DMS 273 (cell line): Measurements from ENCODE around the gene USO1.

Experiments used
- DNase-seq: peaks from one replicate; lab custom pipeline; 2025; ENCODE audit not compliant: unreplicated experiment; lab: John Stamatoyannopoulos, UW

The USO1 gene

GRCh38 chr4:75834095-75834771, 109.9 kb downstream of the USO1 start:
- DNase-seq: no peak

- DNase-seq: no peak
These were observed 110.4 kb downstream of the USO1 start for GRCh38 chr4:75834772-75835154.

- no peak for DNase-seq
These were observed 117.5 kb downstream of the USO1 start for GRCh38 chr4:75841641-75842520.

- no peak for DNase-seq
These were observed 119.2 kb downstream of the USO1 start for GRCh38 chr4:75843596-75843995.

GRCh38 chr4:75844151-75844662, 119.8 kb downstream of the USO1 start:
- DNase-seq: no peak

GRCh38 chr4:75845992-75846391, 121.6 kb downstream of the USO1 start:
- no peak for DNase-seq

GRCh38 chr4:75848171-75848760, 123.9 kb downstream of the USO1 start:
- DNase-seq: peak; percentile 82

GRCh38 chr4:75848891-75849290, 124.5 kb downstream of the USO1 start:
- DNase-seq: no peak

- no peak for DNase-seq
These were observed 125.1 kb downstream of the USO1 start for GRCh38 chr4:75849461-75849860.

- DNase-seq: no peak
These were observed 134.3 kb downstream of the USO1 start for GRCh38 chr4:75858721-75859120.

GRCh38 chr4:75860606-75861005, 136.2 kb downstream of the USO1 start:
- no peak for DNase-seq
